AG04450 (cell line): ENCODE measurements around the gene ATP5MK. TPM values are rescaled to one million over a fixed set of nuclear protein-coding genes. Genes with fewer than 3 reads are reported as not detected.

Source experiments
- CTCF ChIA-PET: fragments of 300-600, 350-600 bp; formaldehyde crosslinking; extraction: SDS; loops from one replicate; lab custom pipeline; 2022; ENCODE audit warnings: antibody characterized with exemption, inconsistent platforms; lab: Charles Lee
- POLR2A ChIA-PET: fragments of 350-600 bp; formaldehyde crosslinking; extraction: SDS; loops from one replicate; lab custom pipeline; 2021; ENCODE audit warnings: antibody characterized with exemption, inconsistent platforms; lab: Yijun Ruan, JAX
- DNase-seq: peaks from one replicate; pipeline ENCODE4 v3.0.0-alpha.2; 2011; ENCODE audit warnings: low read depth, low spot score
- H3K27ac ChIP-seq: one replicate; pipeline ENCODE4 v1.5.1; 2012; ENCODE audit warnings: low read depth, low read length, control low read depth
- H3K27me3 ChIP-seq: one replicate; pipeline ENCODE4 v1.6.0; 2012; ENCODE audit warnings: low read length; ENCODE audit not compliant: control insufficient read depth, insufficient read depth
- H3K4me3 ChIP-seq: 2 replicates; pipeline ENCODE4 v1.5.1; 2011; ENCODE audit warnings: mild to moderate bottlenecking, low read depth, low read length, control low read depth
- H3K9me3 ChIP-seq: 2 replicates; pipeline ENCODE4 v1.5.1; 2012; ENCODE audit warnings: low read length; ENCODE audit not compliant: control insufficient read depth, insufficient read depth
- CTCF ChIP-seq: IDR thresholded peaks from 2 replicates; pipeline ENCODE4 v1.5.1; 2011; ENCODE audit warnings: low read depth, low read length, control low read depth, inconsistent platforms
- polyA plus RNA-seq: library from polyadenylated mRNA; depleted of rRNA; stranded (reverse); fragments of >200 nt; gene quantifications from 2 replicates; pipeline ENCODE4 v1.2.3, GENCODE V29; 2011

ATP5MK gene
- polyA plus RNA-seq, 1 experiment = 407 TPM

GRCh38 chr10:103442031-103442461, 45.8 kb upstream of the ATP5MK start:
- no peaks in the 10 kb centered on the region for H3K27me3 ChIP-seq
- H3K27ac ChIP-seq = peak overlapping the region; percentile 57
- no peak for DNase-seq
- no peak overlapping the region for H3K4me3 ChIP-seq
- no peak for TF ChIP-seq CTCF
- no peaks in the 10 kb centered on the region; the same call in 1 of the 2 replicates for H3K9me3 ChIP-seq
- POLR2A ChIA-PET = no interaction called here
- CTCF ChIA-PET = no interaction called here

- Histone ChIP-seq H3K27ac (peak overlapping the region; percentile 57), H3K4me3 (no peak overlapping the region), H3K9me3 (no peaks in the 10 kb centered on the region), H3K27me3 (no peaks in the 10 kb centered on the region)
- ChIA-PET CTCF (no interaction called here), POLR2A (no interaction called here)
- DNase-seq = no peak
- no peak for TF ChIP-seq CTCF
These were observed 45.3 kb upstream of the ATP5MK start for GRCh38 chr10:103441611-103442010.

GRCh38 chr10:103441206-103441605, 44.9 kb upstream of the ATP5MK start:
- ChIA-PET POLR2A (no interaction called here), CTCF (interaction anchor here (1.3 kb wide), 1 partner anchor 27 kb away, joined by 3 read pairs; no protein-coding TSS in a partner anchor)
- TF ChIP-seq CTCF = no peak
- no peak for DNase-seq
- H3K27ac ChIP-seq = no peak overlapping the region
- no peaks in the 10 kb centered on the region for H3K27me3 ChIP-seq
- no peak overlapping the region for H3K4me3 ChIP-seq
- no peaks in the 10 kb centered on the region for H3K9me3 ChIP-seq

- CTCF ChIA-PET = interaction anchor here (1.3 kb wide), 1 partner anchor 26 kb away, joined by 3 read pairs; no protein-coding TSS in a partner anchor
- H3K9me3 ChIP-seq = no peaks in the 10 kb centered on the region
- TF ChIP-seq CTCF = no peak
- H3K27ac ChIP-seq = no peak overlapping the region
- no peaks in the 10 kb centered on the region for H3K27me3 ChIP-seq
- no peak overlapping the region for H3K4me3 ChIP-seq
- DNase-seq = no peak
- POLR2A ChIA-PET = no interaction called here
These were observed 44.1 kb upstream of the ATP5MK start for GRCh38 chr10:103440416-103440815.

GRCh38 chr10:103439776-103440175, 43.5 kb upstream of the ATP5MK start:
- no peaks in the 10 kb centered on the region for H3K9me3 ChIP-seq
- no peak for TF ChIP-seq CTCF
- POLR2A ChIA-PET = no interaction called here
- DNase-seq = no peak
- H3K4me3 ChIP-seq = no peak overlapping the region
- H3K27me3 ChIP-seq = no peaks in the 10 kb centered on the region
- no peak overlapping the region for H3K27ac ChIP-seq
- CTCF ChIA-PET = interaction anchor here (1.3 kb wide), 1 partner anchor 25 kb away, joined by 3 read pairs; no protein-coding TSS in a partner anchor
